Erythroblast (primary cell): ENCODE results near the gene APOL4.

Source experiments
- GATA1 ChIP-seq: IDR thresholded peaks from 2 replicates; pipeline ENCODE4 v1.6.1; 2011; ENCODE audit warnings: low read depth, mild to moderate bottlenecking, control low read depth, low read length, moderate library complexity
- POLR2A ChIP-seq: IDR thresholded peaks from 2 replicates; pipeline ENCODE4 v1.6.1; 2011; ENCODE audit warnings: mild to moderate bottlenecking, low read length

DNA sequence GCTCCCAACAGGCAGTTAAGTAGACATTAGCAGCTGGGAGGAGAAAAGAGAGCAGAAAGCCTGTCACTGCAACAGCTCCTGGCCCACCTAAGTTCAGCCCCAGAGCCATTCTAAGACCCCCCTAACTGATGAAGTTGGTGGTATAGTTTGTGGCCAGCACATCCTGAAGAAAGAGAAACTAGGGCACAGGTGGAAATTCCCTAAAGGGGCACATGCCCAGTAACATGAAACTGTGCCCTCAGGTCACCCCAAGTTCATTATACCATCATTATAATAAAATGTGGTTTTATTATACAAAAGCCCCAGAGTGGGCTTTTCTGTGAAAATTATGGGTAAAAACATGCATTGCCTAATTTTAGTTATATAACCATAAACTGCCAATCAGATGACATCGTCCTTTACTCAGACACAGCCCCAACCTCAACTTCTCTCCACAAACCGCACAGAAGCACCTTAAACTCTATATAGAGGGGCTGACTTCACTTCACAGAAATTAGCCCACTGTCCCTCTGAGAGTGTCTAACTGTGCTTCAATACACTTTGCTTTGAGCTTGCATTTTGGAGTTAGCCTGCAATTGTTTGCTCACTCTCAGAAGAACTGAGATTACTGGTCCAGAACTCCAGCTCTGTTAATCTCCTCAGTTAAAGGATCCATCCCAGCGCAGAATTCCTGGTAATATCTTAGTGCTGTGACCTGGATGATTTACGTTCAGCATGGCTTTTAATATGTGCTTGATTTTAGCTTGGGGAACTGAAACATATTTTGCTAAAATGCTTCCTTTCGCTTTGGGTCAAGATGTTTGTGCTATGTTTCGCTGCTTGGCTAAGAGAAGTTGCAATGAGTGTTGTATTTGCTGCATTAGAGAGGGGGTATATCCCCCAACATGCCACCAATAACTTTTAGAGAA, 39.2 kb downstream of the APOL4 start:
- TF ChIP-seq POLR2A (no peak), GATA1 (no peak)
